ENCODE measurements around the gene ALG12. TPM values are rescaled to one million over a fixed set of nuclear protein-coding genes. Genes with fewer than 3 reads are reported as not detected.

ALG12 gene
- total and polyA plus RNA-seq, 2 of the 8 experiments (the other 6 are each of a cell fraction or from before 2014, with no cell fraction given) = 13.4 to 22.5 TPM

DNA sequence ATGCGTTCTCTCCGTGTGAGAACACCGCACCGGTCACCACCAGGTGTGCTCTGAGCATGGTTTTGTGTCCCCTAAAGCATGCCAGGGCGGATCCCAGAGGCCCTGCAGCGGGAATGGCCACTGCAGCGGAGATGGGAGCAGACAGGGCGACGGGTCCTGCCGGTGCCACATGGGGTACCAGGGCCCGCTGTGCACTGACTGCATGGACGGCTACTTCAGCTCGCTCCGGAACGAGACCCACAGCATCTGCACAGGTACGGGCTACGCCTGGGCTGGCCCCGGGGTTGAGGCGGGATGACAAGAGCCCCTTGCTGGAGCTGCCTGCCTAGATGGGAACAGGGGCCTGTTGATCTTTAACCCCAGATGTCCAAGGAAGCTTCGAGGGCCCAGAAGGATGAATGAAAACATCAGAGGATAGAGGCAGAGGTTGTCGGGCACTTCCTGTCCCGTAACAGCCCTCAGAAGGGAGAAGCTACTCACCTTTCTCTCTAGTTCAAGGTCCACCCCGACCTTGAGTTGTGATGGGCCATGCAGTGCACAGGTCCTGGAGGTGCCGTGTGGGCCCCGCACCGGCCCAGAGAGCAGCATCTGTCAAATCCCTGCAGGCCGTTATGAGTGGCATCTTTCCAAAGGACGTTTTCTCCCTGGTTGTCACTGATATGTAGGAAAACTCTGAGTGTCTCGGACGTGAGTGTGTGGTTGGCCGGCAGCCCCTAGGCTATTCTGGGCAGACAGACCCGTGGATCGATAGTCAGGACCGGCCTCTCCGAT, 3.5 kb upstream of the ALG12 start (continued):
- TF ChIP-seq JUND (IDR thresholded peaks at IDR 0.05; ENCODE audit: low read length) (no peak), SAP30 (IDR thresholded peaks at IDR 0.05; ENCODE audit: insufficient read depth, insufficient replicate concordance, low read length) (no peak), POU5F1 (IDR thresholded peaks at IDR 0.05; ENCODE audit: low read depth, low read length) (no peak), POLR2A (IDR thresholded peaks at IDR 0.05; ENCODE audit: control extremely low read depth in 1 of 2, low read depth in 2 of 2, low read length in 2 of 2) (no peak), TBP (IDR thresholded peaks at IDR 0.05; ENCODE audit: low read depth, low read length) (no peak), JUN (IDR thresholded peaks at IDR 0.05; ENCODE audit: low read depth, low read length) (no peak), CHD1 (IDR thresholded peaks at IDR 0.05; ENCODE audit: low read depth, low read length) (no peak), HDAC6 (IDR thresholded peaks at IDR 0.05; ENCODE audit: low read depth, low read length) (no peak), TAF7 (optimal IDR thresholded peaks at IDR 0.05; ENCODE audit: borderline replicate concordance, low read depth, low read length) (no peak), CTCF (IDR thresholded peaks at IDR 0.05; ENCODE audit: control extremely low read depth in 1 of 3, insufficient read depth in 1 of 3, low read depth in 1 of 3, low read length in 3 of 3) (no peak), SRF (IDR thresholded peaks at IDR 0.05; ENCODE audit: low read depth, low read length) (no peak)

Measured in H1 (cell line).